Measurements from ENCODE around the gene TDRD7. TPM values are rescaled to one million over a fixed set of nuclear protein-coding genes. Genes with fewer than 3 reads are reported as not detected.
A peak's percentile ranks its signal among the peaks of the same experiment; 100 is the strongest.
"Not testable (repeated sequence)": the region's sequence is repeated elsewhere in the genome, so short reads cannot be mapped to it uniquely, and the experiment has no call there.

Gene TDRD7
- total RNA-seq, 1 donor from 2014 or later: 7.6 TPM

- Mint-ChIP-seq H3K4me1 (ENCODE audit: unreplicated experiment) (no peaks in the 10 kb centered on the region), H3K4me3 (no peak overlapping the region), H3K27ac (no peak overlapping the region), H3K36me3 (no peaks in the 10 kb centered on the region), H3K9me3 (no peaks in the 10 kb centered on the region), H3K27me3 (no peaks in the 10 kb centered on the region)
- no peak for TF ChIP-seq CTCF (conservative IDR thresholded peaks at IDR 0.05)
- no peak for DNase-seq (ENCODE audit: extremely low spot score, unreplicated experiment)
Observed at GRCh38 chr9:97438257-97438656, 26.4 kb downstream of the TDRD7 start.

- no peak for TF ChIP-seq CTCF (conservative IDR thresholded peaks at IDR 0.05)
- H3K9me3 Mint-ChIP-seq: no peaks in the 10 kb centered on the region
- no peak for DNase-seq (ENCODE audit: extremely low spot score, unreplicated experiment)
- no peak overlapping the region for H3K4me3 Mint-ChIP-seq
- H3K27ac Mint-ChIP-seq: no peak overlapping the region
- H3K4me1 Mint-ChIP-seq (ENCODE audit: unreplicated experiment): no peaks in the 10 kb centered on the region
- no peaks in the 10 kb centered on the region for H3K27me3 Mint-ChIP-seq
- no peaks in the 10 kb centered on the region for H3K36me3 Mint-ChIP-seq
Observed at GRCh38 chr9:97438666-97439065, 26.8 kb downstream of the TDRD7 start.

GRCh38 chr9:97440160-97440559 lies 28.3 kb downstream of the TDRD7 start:
- Mint-ChIP-seq H3K9me3 (no peaks in the 10 kb centered on the region), H3K27me3 (no peaks in the 10 kb centered on the region), H3K4me1 (ENCODE audit: unreplicated experiment) (no peaks in the 10 kb centered on the region), H3K27ac (no peak overlapping the region), H3K36me3 (no peaks in the 10 kb centered on the region), H3K4me3 (no peak overlapping the region)
- peak; percentile 49 for TF ChIP-seq CTCF (conservative IDR thresholded peaks at IDR 0.05)
- no peak for DNase-seq (ENCODE audit: extremely low spot score, unreplicated experiment)

GRCh38 chr9:97441729-97442128 lies 29.8 kb downstream of the TDRD7 start:
- H3K4me1 Mint-ChIP-seq (ENCODE audit: unreplicated experiment): no peaks in the 10 kb centered on the region
- DNase-seq (ENCODE audit: extremely low spot score, unreplicated experiment): no peak
- no peak for TF ChIP-seq CTCF (conservative IDR thresholded peaks at IDR 0.05)
- no peaks in the 10 kb centered on the region for H3K9me3 Mint-ChIP-seq
- H3K4me3 Mint-ChIP-seq: no peak overlapping the region
- no peak overlapping the region for H3K27ac Mint-ChIP-seq
- no peaks in the 10 kb centered on the region for H3K36me3 Mint-ChIP-seq
- H3K27me3 Mint-ChIP-seq: no peaks in the 10 kb centered on the region

GRCh38 chr9:97445119-97445701 lies 33.3 kb downstream of the TDRD7 start:
- Mint-ChIP-seq H3K27me3 (no peaks in the 10 kb centered on the region), H3K4me3 (no peak overlapping the region), H3K4me1 (ENCODE audit: unreplicated experiment) (no peaks in the 10 kb centered on the region), H3K36me3 (no peaks in the 10 kb centered on the region), H3K27ac (no peak overlapping the region), H3K9me3 (no peaks in the 10 kb centered on the region)
- no peak for DNase-seq (ENCODE audit: extremely low spot score, unreplicated experiment)
- TF ChIP-seq CTCF (conservative IDR thresholded peaks at IDR 0.05): no peak

- Mint-ChIP-seq H3K9me3 (no peaks in the 10 kb centered on the region), H3K36me3 (no peaks in the 10 kb centered on the region), H3K27me3 (no peaks in the 10 kb centered on the region)
Observed at GRCh38 chr9:97447001-97447400, 35.1 kb downstream of the TDRD7 start.

GRCh38 chr9:97453573-97453972 lies 41.7 kb downstream of the TDRD7 start:
- not testable (repeated sequence) for DNase-seq (ENCODE audit: extremely low spot score, unreplicated experiment); H3K9me3 Mint-ChIP-seq; H3K4me1 Mint-ChIP-seq (ENCODE audit: unreplicated experiment); H3K36me3 Mint-ChIP-seq; H3K27ac Mint-ChIP-seq; H3K4me3 Mint-ChIP-seq; H3K27me3 Mint-ChIP-seq

More at GRCh38 chr9:97447001-97447400, 35.1 kb downstream of the TDRD7 start:
- H3K4me3 Mint-ChIP-seq: no peak overlapping the region
- DNase-seq (ENCODE audit: extremely low spot score, unreplicated experiment): no peak
- no peak for TF ChIP-seq CTCF (conservative IDR thresholded peaks at IDR 0.05)
- H3K4me1 Mint-ChIP-seq (ENCODE audit: unreplicated experiment): no peaks in the 10 kb centered on the region
- H3K27ac Mint-ChIP-seq: no peak overlapping the region

GRCh38 chr9:97456841-97457240 lies 44.9 kb downstream of the TDRD7 start:
- H3K4me3 Mint-ChIP-seq: not testable (repeated sequence)

More at GRCh38 chr9:97456841-97457240, 44.9 kb downstream of the TDRD7 start:
- H3K4me1 Mint-ChIP-seq (ENCODE audit: unreplicated experiment); H3K36me3 Mint-ChIP-seq; H3K27ac Mint-ChIP-seq; H3K9me3 Mint-ChIP-seq; DNase-seq (ENCODE audit: extremely low spot score, unreplicated experiment); H3K27me3 Mint-ChIP-seq: not testable (repeated sequence)
